Amniotic stem cell (primary cell): ENCODE measurements around the gene FMOD.
"Not testable (repeated sequence)": the region's sequence is repeated elsewhere in the genome, so short reads cannot be mapped to it uniquely, and the experiment has no call there.

Source experiments
- DNase-seq: peaks from one replicate; lab custom pipeline; 2025; lab: John Stamatoyannopoulos, UW

Gene FMOD

GRCh38 chr1:203326830-203327683 is 23.9 kb downstream of the FMOD start:
- peak; percentile 88 for DNase-seq

GRCh38 chr1:203325418-203326091 is 25.4 kb downstream of the FMOD start:
- DNase-seq, result no peak

- DNase-seq, result no peak
These were observed 25.9 kb downstream of the FMOD start for GRCh38 chr1:203325026-203325417.

- DNase-seq, result no peak
These were observed 26.6 kb downstream of the FMOD start for GRCh38 chr1:203324105-203325025.

- DNase-seq, result no peak
These were observed 27.3 kb downstream of the FMOD start for GRCh38 chr1:203323587-203323986.

GRCh38 chr1:203322500-203323179 is 28.3 kb downstream of the FMOD start:
- DNase-seq, result no peak

- no peak for DNase-seq
These were observed 29.5 kb downstream of the FMOD start for GRCh38 chr1:203321273-203322052.

- no peak for DNase-seq
These were observed 30.2 kb downstream of the FMOD start for GRCh38 chr1:203320591-203321272.

GRCh38 chr1:203318229-203318517 is 32.7 kb downstream of the FMOD start:
- no peak for DNase-seq

- DNase-seq, result no peak
These were observed 33.3 kb downstream of the FMOD start for GRCh38 chr1:203317429-203318228.

GRCh38 chr1:203316626-203317093 is 34.3 kb downstream of the FMOD start:
- no peak for DNase-seq

GRCh38 chr1:203314025-203314759 is 36.7 kb downstream of the FMOD start:
- not testable (repeated sequence) for DNase-seq

GRCh38 chr1:203311368-203312301 is 39.3 kb downstream of the FMOD start:
- DNase-seq, result no peak

GRCh38 chr1:203308923-203309331 is 42.0 kb downstream of the FMOD start:
- no peak for DNase-seq

GRCh38 chr1:203308328-203308922 is 42.5 kb downstream of the FMOD start:
- no peak for DNase-seq

GRCh38 chr1:203307641-203308126 is 43.2 kb downstream of the FMOD start:
- DNase-seq, result no peak

GRCh38 chr1:203306965-203307541 is 43.9 kb downstream of the FMOD start:
- DNase-seq, result no peak
